Activated CD4-positive, alpha-beta T cell treated with anti-CD3 and anti-CD28 coated beads for 24 hours (primary cell): ENCODE measurements around the gene ST6GALNAC1.
"Not testable (repeated sequence)": the region's sequence is repeated elsewhere in the genome, so short reads cannot be mapped to it uniquely, and the experiment has no call there.

Experiments
- DNase-seq, 2 donors: peaks; one replicate each; pipeline ENCODE4 v3.0.0-alpha.2; 2020; ENCODE audit warnings: low read depth in 2 of 2

ST6GALNAC1 gene

DNA sequence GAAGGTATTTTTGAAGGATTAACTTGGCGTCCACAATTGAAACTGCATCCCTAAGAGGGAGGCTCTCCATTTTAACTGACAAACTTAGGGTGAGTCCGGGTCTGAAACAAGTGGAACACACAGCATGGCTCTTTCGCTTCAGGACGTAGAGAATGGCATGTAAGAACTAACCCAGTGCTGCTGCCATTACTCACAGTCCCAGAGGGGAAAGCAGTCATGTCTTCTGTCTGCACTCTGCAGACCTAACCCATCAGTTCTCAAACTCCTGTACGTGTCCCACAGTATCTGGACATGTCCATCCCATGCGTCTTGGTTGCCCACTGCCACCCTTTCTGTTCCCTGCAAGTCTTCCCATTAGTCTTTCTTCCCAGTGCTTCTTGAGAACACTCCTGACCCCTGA, 563 bp downstream of the ST6GALNAC1 start:
- DNase-seq: no peak

DNA sequence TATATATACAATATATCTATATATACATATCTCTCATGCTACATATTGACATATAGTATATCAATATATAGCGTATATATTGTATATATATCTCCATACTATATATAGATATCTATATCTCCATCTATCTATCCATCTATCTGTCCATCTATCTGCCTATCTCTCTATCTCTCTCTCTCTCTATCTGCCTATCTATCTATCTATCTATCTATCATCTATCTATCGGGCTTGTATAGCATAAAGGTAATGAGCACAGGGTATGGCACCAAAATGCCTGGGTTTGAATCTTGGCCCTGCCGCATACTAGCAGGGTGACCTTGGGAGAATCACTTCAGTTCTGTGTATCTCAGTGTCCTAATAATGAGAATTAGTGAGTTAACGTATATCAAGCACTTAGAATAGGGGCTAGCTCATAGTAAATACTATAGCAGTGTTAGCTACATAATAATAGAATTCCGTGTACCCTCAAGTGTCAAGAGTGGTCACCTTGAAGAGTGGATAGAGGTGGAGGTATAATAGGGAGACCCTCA, 1.5 kb downstream of the ST6GALNAC1 start:
- no peak for DNase-seq

DNA sequence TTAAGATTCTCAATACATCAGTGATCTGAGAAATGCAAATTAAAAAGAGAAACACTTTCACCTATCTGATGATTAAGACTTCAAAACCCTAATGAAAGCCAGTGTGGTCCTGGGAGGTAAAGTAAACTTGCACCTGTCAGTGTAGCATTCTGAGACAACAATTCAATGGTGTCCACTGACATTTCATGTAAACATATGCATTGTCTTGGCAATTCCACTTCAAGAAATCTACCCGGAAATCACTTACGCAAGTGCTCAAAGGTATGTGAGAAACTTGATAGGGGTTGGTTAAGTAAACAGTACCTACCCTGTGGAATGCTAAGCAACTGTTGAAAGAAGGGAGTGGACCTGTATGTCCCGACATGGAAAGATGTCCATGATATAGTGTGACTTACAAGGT, 2.1 kb downstream of the ST6GALNAC1 start:
- no peak for DNase-seq

DNA sequence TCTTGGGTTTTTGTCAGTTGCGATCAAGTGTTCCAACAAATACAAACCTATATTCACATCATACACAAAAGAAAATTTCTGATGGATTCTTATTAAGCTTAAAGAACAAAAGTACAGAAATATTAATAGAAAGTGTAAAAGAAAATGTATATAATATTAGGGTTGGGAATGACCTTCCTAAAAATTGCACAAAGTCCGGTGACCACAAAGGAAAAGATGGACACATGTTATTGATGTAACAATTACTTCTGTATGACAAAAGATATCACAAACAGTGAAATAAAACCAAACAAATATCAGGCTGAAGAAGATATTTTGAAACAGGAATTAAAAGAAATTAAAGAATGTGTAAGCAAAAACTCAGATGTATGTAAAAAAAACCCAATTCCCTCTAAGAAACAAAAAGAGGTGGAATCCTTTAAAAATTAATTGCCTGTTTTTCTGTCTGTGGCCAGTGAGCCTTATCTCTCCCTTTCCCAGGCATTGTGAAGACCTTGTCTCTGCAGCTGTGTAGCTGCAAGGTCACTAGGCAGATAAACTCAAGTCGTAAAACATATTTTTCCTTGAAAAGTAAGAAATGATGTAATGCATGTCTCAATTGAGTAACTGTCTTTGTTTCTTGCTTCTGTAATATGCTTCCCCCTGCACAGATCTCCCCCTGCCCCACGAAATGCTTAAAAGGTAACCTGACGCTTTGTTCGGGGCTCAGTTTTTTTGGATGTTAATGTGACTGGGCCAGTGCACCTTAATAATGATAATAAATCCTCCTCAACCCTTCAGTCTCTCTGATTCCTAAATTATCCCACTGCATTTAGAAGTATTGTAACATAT, 2.8 kb downstream of the ST6GALNAC1 start:
- DNase-seq: no peak

DNA sequence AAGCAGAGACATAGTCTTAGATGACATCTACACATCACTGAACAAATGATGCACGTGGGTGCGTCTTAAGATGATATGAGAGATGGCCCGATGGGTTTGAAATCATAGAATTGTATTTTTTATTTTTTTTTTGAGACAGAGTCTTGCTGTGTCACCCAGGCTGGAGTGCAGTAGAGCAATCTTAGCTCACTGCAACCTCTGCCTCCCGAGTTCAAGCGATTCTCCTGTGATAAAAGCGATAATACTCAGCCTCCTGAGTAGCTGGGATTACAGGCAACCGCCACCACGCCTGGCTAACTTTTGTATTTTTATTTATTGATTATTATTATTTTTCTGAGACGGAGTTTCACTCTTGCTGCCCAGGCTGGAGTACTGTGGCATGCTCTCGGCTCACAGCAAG, 5.3 kb downstream of the ST6GALNAC1 start:
- DNase-seq: no peak

DNA sequence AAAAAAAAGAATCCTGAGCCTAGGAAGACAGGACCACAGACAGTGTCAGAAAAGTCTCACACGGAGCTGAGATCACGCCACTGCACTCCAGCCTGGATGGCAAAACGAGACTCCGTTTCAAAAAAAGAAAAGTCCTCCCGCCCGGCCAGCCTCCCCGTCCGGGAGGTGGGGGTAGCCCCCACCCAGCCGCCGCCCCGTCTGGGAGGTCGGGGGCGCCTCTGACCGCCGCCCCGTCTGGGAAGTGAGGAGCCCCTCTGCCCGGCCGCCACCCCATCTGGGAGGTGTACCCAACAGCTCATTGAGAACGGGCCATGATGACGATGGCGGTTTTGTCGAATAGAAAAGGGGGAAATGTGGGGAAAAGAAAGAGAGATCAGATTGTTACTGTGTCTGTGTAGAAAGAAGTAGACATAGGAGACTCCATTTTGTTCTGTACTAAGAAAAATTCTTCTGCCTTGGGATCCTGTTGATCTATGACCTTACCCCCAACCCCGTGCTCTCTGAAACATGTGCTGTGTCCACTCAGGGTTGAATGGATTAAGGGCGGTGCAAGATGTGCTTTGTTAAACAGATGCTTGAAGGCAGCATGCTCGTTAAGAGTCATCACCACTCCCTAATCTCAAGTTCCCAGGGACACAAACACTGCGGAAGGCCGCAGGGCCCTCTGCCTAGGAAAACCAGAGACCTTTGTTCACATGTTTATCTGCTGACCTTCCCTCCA, 6.9 kb downstream of the ST6GALNAC1 start:
- not testable (repeated sequence) for DNase-seq

DNA sequence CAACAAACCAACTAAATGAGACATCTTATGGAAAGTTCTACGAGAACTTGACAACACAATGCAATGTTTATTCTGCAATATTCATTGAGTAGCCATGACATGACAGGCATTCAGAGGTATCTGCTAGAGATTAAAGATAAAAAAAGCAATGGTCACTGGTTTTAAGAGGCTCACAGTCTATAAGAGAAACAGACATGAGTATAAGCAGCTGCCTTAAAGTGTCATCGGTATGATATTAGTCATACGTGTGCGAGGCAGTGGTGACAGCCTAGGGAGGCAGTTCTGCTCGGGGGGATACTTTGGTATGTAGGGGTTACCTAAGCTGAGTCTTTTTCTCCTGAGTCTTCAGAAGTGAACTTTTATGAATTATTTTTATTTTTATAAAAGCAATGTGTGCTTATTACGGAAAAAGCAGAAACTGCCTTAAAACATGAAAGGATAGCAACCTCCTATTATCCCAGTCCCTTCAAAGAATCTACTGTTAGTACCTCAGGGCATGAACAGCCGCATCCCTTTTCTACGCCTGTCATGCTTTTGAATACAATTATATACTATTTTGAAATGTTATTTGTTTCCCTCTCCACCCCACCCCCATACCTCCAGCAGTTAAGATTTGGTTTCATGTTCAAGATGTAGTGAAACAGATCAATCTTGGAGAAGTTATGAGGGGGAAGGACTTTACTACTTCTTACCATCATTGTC, 7.7 kb downstream of the ST6GALNAC1 start:
- no peak for DNase-seq

DNA sequence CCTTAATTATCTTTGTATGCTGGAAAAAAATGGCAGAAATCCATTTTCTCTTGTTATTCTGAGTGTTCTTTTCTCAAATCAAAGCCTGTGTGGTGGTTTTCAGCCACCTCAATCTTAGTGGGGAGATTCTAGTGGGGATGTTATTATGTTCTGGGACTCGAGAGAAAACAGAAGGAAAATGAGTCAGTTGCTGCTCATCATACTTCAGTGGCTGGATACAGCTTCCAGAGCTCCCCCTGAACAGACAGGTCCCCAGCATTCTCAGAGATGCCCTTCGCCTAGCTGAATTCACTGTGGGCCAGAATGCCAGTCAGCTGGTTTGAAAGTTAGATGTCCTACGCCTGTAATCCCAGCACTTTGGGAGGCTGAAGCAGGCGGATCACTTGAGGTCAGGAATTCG, 8.5 kb downstream of the ST6GALNAC1 start:
- DNase-seq: no peak

DNA sequence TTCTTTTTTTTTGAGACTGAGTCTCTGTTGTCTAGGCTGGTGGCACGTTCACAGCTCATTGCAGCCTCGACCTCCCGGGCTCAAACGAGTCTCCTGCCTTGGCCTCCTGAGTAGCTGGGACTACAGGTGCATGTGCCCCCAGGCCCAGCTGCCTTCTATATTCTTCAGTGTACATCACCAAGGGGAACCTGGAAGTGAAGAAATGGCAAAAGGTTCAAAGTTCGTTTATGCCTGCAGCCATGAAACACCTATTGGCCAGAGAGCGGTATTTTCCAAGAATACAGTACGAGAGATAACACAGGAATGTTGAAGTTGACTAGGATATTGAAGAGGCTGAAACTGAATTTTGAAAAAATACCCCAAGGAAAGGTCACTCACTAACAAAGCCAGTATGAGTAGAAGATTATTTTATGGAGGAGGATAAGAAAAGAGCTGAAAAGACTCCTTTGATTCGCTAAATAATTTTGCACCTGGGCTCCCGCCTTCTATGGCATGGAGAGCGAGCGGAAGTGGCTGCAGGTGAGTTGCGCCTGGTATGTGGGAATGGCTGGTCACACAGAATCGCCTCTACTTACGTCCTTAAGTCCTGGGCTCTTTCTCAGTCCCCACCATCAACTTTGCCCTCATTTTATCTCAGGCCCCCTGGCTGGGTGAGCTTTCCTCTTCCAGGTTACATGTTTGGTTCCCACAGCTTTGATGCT, 9.8 kb downstream of the ST6GALNAC1 start:
- DNase-seq: no peak

DNA sequence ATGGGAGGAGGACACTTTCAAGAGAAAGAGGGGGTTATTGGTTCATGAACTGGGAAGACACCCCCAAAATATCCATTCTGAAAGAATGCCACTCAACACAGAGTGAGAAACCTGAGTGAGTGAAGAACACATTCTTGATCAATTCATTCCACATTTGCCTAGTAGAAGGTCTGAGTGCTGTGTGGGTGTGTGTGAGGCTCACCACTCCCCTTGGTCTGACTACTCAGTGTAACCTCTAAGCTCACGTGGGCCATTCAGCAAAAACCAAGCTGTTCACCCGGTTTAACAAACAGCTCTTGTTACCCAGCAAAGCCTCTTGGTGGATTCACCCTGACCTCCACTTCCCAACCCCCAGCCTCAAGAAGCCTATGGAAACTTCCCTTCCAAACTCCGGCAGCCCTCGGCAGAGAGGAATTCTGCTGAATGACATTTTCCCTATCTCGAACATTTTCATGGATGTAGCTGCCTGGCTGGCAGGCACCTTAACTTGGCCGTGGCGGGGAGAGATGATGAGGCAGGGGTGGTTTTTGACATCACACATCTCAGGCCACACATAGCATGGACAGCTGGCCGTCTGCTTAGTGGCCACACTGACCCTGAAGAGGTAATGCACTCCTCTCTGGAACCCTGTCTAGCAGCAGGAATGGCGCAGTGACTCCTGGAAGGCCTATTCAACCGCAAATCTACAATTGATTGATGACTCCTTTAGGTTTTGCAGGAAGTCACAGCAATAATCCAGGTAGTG, 11.6 kb downstream of the ST6GALNAC1 start:
- DNase-seq: no peak

DNA sequence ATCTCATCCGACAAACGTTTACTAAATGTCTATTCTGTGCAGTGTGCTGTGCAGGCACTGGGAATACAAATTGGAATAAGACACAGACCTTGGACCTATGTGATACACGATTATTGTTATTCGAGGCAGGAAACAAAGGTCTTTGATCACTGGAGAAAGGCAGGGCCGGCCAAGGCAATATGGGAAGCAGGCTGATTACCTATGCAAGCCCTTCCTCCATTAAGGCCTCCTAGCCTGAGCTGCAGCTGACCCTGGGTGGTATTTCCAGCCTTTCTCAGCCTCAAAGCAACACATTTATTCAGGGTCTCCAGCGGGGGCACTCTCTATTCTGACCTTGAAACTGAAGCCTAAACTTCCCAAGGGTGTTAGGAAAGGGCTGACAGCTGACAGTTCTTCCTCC, 13.4 kb downstream of the ST6GALNAC1 start:
- DNase-seq: no peak

DNA sequence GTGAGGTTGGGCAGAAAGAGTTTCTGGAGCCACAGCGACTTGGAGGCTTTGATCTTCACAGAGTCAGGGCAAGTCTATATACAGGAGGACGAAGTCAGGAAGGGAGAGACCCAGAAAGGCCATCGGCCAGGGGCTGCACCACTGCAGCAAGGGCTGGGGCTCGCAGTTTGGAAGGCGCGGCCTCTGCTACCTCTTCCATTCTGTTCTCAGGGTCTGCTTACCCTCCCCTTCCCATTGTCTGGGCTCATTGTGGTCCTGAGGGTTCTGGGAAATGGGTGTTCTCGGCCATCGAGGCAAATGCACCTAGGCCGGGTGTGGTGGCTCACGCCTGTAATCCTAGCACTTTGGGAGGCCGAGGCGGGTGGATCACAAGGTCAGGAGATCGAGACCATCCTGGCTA, 16.0 kb downstream of the ST6GALNAC1 start:
- DNase-seq: no peak

DNA sequence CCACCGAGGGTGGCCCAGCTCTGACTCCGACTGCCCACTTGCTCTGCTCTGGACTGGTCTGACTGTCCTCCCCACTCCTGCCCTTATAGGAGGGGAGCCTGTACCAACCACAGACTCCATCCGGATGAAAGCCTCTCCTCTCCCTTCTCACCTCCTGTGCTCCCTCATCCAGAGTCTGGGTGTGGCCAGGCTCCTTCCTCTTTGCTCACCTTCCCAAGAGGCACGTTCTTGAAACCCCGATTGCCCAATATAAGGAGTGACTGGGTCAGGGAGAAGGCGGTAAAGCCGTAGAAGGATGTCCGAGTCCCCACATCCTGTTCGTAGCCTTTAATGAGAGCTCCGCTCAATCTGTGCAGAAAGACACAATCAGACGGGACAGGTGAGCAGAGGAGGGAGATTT, 17.1 kb downstream of the ST6GALNAC1 start:
- no peak for DNase-seq

DNA sequence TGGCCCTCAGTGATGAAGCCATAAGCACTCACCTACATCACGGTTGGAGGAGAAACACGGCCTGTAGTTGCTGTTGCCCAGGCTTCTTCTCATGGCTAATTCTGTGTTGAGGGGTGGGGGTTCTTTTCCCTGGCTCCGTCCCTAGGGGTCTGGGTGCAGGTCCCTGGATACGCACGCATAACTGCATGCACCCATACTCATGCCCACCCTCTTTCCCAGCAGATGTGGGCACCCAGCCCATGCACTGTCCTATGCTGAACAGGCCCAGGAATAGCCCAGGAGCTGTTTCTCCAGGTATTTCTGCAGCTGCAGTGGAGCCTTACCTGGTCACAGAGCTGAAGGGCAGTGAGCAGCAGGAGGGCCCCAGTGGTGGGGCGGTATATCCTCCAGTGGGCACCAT, 18.1 kb downstream of the ST6GALNAC1 start:
- no peak for DNase-seq

DNA sequence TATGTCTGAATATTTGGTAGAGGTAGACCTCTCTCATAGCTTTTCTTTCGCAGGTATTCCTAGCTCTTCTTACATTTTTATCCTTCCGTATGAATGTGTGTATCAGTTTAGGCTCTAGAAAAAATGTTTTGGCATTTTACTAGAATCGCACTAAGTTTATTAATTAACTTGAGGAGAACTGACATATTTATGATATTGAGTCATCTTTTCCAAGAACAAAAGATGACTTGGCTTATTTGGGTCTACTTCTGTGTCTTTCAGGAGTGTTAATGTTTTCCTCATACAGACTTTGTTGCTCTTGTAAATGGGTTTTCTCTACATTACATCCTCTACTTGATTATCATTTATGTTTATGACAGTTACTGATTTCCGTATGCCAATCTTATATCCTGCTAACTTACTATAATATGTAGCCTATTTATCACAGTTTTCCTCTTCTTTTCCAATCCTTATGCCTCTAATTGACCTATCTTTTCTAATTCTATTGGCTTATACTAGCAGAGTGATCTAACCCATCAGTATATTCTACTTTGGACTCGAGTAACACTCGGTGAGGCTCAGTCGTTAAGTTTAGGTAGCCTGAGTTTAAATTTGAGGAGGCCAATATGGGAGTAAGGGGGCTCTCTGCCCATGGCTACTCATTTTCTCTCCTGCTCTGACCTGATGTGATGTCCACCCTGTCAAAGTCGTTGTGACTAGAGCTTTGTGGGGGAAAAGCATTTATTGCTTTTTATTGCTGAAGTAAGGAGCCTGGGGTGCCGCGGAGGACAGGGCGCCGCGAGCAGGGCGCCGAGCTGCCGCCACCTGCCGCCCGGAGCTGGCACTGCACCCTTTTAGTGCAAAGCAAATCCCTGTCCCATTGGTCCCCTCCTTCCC, 20.0 kb downstream of the ST6GALNAC1 start:
- peak; percentile 70 for DNase-seq

DNA sequence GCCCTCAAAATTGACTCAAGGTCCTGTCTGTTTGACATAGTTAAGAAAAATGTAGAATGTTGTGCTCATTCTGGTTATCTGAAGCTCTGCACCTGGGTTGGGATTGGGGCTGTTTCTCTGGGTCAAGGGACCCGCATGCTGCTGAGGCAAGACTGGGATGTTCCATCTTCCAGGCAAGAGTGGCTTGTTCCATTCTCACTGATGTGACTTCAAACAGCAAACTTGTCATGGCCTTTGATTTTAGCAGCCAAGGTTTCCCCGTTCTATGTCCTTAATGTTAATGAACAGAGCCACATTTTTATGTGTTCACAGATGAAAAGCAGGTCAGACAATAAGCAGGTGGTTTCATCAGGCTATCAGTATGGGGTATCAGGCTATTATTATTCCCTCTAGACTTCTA, 25.7 kb downstream of the ST6GALNAC1 start:
- no peak for DNase-seq

DNA sequence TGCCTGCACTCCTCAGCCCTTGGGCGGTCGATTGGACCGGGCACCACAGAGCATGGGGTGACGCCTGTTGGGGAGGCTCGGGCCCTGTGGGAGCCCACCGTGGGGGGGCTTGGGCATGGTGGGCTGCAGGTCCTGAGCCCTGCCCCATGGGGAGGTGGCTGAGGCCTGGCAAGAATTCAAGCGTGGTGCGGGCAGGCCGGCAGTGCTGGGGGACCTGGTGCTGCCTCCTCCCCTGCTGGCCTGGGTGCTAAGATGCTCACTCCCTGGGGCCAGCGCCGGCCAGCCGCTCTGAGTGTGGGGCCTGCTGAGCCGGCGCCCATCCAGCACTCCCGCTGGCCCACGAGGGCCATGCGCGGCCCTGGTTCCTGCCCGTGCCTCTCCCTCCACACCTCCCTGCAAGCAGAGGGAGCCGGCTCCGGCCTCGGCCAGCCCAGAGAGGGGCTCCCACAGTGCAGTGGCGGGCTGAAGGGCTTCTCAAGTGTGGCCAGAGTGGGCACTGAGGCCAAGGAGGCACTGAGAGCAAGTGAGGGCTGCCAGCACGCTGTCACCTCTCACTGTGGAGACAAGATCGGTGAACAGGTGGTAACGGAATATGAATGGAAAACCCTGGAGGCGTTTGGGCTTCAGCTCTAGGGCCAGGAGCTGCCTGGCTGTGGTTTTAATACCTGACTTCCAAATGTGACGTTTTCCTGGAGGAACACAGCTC, 28.5 kb downstream of the ST6GALNAC1 start:
- DNase-seq: no peak

DNA sequence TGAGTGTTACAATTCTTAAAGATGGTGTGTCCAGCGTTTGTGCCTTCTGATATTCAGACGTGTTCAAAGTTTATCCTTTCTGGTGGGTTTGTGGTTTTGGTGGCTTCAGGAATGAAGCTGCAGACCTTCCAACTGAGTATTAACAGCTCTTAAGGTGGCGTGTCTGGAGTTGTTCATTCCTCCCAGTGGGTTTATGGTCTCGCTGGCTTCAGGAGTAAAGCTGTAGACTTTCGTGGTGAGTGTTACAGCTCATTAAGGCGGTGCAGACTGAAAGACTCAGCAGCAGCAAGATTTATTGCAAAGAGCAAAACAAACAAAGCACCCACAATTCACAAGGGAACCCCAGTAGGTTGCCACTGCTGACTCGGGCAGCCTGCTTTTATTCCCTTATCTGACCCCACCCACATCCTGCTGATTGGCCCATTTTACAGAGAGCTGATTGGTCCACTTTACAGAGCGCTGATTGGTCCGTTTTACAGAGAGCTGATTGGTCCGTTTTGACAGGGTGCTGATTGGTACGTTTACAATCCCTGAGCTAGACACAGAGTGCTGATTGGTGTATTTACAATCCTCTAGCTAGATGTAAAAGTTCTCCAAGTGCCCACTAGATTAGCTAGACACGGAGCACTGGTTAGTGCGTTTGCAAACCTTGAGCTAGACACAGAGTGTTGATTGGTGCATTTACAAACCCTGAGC, 29.3 kb downstream of the ST6GALNAC1 start:
- DNase-seq: not testable (repeated sequence)
